HepG2 (cell line): ENCODE data around the gene PFDN2. TPM values are rescaled to one million over a fixed set of nuclear protein-coding genes. Genes with fewer than 3 reads are reported as not detected.
A peak's percentile ranks its signal among the peaks of the same experiment; 100 is the strongest.

Source experiments
- CREM ChIP-seq, 2 experiments: sonication (generic) in 1 of 2; formaldehyde crosslinking in 1 of 2; IDR thresholded peaks; 2 replicates each; pipeline versions ENCODE4 v1.4.0 to v1.6.1; 2016 to 2020; ENCODE audit warnings: antibody characterized with exemption in 1 of 2, mild to moderate bottlenecking in 1 of 2, missing genetic modification reagents in 1 of 2
- ETV5 ChIP-seq: IDR thresholded peaks from 2 replicates; pipeline ENCODE4 v1.6.1; 2018; ENCODE audit warnings: missing biosample characterization, missing genetic modification reagents, inconsistent platforms, borderline replicate concordance
- GZF1 ChIP-seq: sonication (generic); formaldehyde crosslinking; IDR thresholded peaks from 2 replicates; pipeline ENCODE4 v1.5.1; 2020; ENCODE audit warnings: mild to moderate bottlenecking, missing genetic modification reagents
- HNF4G ChIP-seq, 2 experiments: sonication (generic) in 1 of 2; formaldehyde crosslinking in 1 of 2; IDR thresholded peaks; 2 replicates each; pipeline versions ENCODE4 v1.4.0 to v1.6.1; 2011 to 2020; ENCODE audit warnings: borderline replicate concordance in 2 of 2, low read depth in 2 of 2, mild to moderate bottlenecking in 2 of 2, low read length in 1 of 2, missing genetic modification reagents in 1 of 2, moderate library complexity in 1 of 2
- MTA3 ChIP-seq: sonication (generic); formaldehyde crosslinking; IDR thresholded peaks from 2 replicates; pipeline ENCODE4 v1.4.0; 2020; ENCODE audit warnings: missing genetic modification reagents
- NFYB ChIP-seq: sonication (generic); formaldehyde crosslinking; IDR thresholded peaks from 2 replicates; pipeline ENCODE4 v1.4.0; 2020; ENCODE audit warnings: missing genetic modification reagents
- NR2F1 ChIP-seq, 2 experiments: fragments of 450-650 bp in 1 of 2; formaldehyde crosslinking in 1 of 2; IDR thresholded peaks; 2 replicates each; pipeline versions ENCODE4 v1.5.0 to v1.6.1; 2016 to 2020; ENCODE audit warnings: mild to moderate bottlenecking in 1 of 2, missing compliant biosample characterization in 1 of 2, missing genetic modification reagents in 1 of 2, moderate library complexity in 1 of 2
- PAF1 ChIP-seq: IDR thresholded peaks from 2 replicates; pipeline ENCODE4 v1.6.1; 2016; ENCODE audit warnings: missing genetic modification reagents, missing compliant biosample characterization
- PAWR ChIP-seq: sonication (generic); formaldehyde crosslinking; IDR thresholded peaks from 2 replicates; pipeline ENCODE4 v1.4.0; 2020; ENCODE audit warnings: missing genetic modification reagents, mild to moderate bottlenecking, borderline replicate concordance
- RCOR2 ChIP-seq: IDR thresholded peaks from 2 replicates; pipeline ENCODE4 v1.6.1; 2016; ENCODE audit warnings: missing biosample characterization, missing genetic modification reagents
- REPIN1 ChIP-seq: sonication (generic); formaldehyde crosslinking; IDR thresholded peaks from 2 replicates; pipeline ENCODE4 v1.8.0; 2022; ENCODE audit warnings: missing genetic modification reagents, low read depth, mild to moderate bottlenecking, borderline replicate concordance
- SMARCE1 ChIP-seq: fragments of 450-650 bp; IDR thresholded peaks from 2 replicates; pipeline ENCODE4 v1.6.1; 2017; ENCODE audit warnings: borderline replicate concordance
- SOX6 ChIP-seq, 2 experiments: fragments of 450-650 bp in 1 of 2; sonication (generic) in 1 of 2; formaldehyde crosslinking in 1 of 2; IDR thresholded peaks; 2 replicates each; pipeline versions ENCODE4 v1.4.0 to v1.6.1; 2017 to 2020; ENCODE audit warnings: antibody characterized with exemption in 1 of 2, mild to moderate bottlenecking in 1 of 2, missing genetic modification reagents in 1 of 2
- TOE1 ChIP-seq: sonication (generic); formaldehyde crosslinking; IDR thresholded peaks from 2 replicates; pipeline ENCODE4 v1.4.0; 2020; ENCODE audit warnings: mild to moderate bottlenecking, missing genetic modification reagents
- ZKSCAN1 ChIP-seq: fragments of 150-350 bp; IDR thresholded peaks from 2 replicates; pipeline ENCODE4 v1.6.1; 2014; ENCODE audit warnings: low read length
- ZNF292 ChIP-seq: sonication (generic); formaldehyde crosslinking; IDR thresholded peaks from 2 replicates; pipeline ENCODE4 v1.8.1; 2022; ENCODE audit warnings: mild to moderate bottlenecking, low read depth, missing genetic modification reagents, borderline replicate concordance
- ZNF564 ChIP-seq: sonication (generic); formaldehyde crosslinking; IDR thresholded peaks from 2 replicates; pipeline ENCODE4 v1.8.1; 2023; ENCODE audit warnings: mild to moderate bottlenecking, missing genetic modification reagents
- ZNF773 ChIP-seq: sonication (generic); formaldehyde crosslinking; IDR thresholded peaks from 2 replicates; pipeline ENCODE4 v1.4.0; 2020; ENCODE audit warnings: missing genetic modification reagents, borderline replicate concordance
- ZNF780A ChIP-seq: sonication (generic); formaldehyde crosslinking; IDR thresholded peaks from 2 replicates; pipeline ENCODE4 v1.8.0; 2022; ENCODE audit warnings: mild to moderate bottlenecking, missing genetic modification reagents, moderate library complexity
- polyA plus RNA-seq, 8 experiments: library from polyadenylated mRNA; depleted of rRNA in 3 of 8; stranded (reverse) in 7 of 8; unstranded in 1 of 8; fragments of >200 nt; fragmentation: Illumina TruSeq in 4 of 8; extraction: Trizol in 4 of 8; gene quantifications; 2 replicates each; pipeline versions ENCODE4 v1.2.1 to v1.2.3, GENCODE V29; 2011 to 2016; ENCODE audit warnings: low read depth in 4 of 8, missing spikeins in 1 of 8, mixed read lengths in 1 of 8; ENCODE audit not compliant: insufficient read depth in 1 of 8
- total RNA-seq, 5 experiments: library from RNA; depleted of rRNA; stranded (reverse); fragments of >200 nt; fragmentation: Illumina TruSeq; extraction: Trizol; gene quantifications; 2 replicates each; pipeline ENCODE4 v1.2.3, GENCODE V29; 2016; ENCODE audit warnings: low read depth in 1 of 5
- TF ChIP-seq, protein P1 (sequence below): IDR thresholded peaks from 2 replicates; pipeline ENCODE4 v1.6.1; 2018; ENCODE audit warnings: missing genetic modification reagents, mild to moderate bottlenecking, missing compliant biosample characterization
- TF ChIP-seq, protein P2 (sequence below): sonication (generic); formaldehyde crosslinking; IDR thresholded peaks from 2 replicates; pipeline ENCODE4 v1.8.0; 2022; ENCODE audit warnings: missing genetic modification reagents, mild to moderate bottlenecking, borderline replicate concordance
- TF ChIP-seq, protein P3 (sequence below): sonication (generic); formaldehyde crosslinking; IDR thresholded peaks from 2 replicates; pipeline ENCODE4 v1.5.1; 2020; ENCODE audit warnings: missing genetic modification reagents, mild to moderate bottlenecking, borderline replicate concordance
- TF ChIP-seq, protein P4 (sequence below): IDR thresholded peaks from 2 replicates; pipeline ENCODE4 v1.6.1; 2016; ENCODE audit warnings: low read depth, borderline replicate concordance
- TF ChIP-seq, protein P5 (sequence below): sonication (generic); formaldehyde crosslinking; IDR thresholded peaks from 2 replicates; pipeline ENCODE4 v1.4.0; 2020; ENCODE audit warnings: low read depth, mild to moderate bottlenecking, missing genetic modification reagents

PFDN2 gene
- total and polyA plus RNA-seq, 2 of the 13 experiments (the other 11 are each of a cell fraction or from before 2014, with no cell fraction given): 62.6 to 63.6 TPM

DNA sequence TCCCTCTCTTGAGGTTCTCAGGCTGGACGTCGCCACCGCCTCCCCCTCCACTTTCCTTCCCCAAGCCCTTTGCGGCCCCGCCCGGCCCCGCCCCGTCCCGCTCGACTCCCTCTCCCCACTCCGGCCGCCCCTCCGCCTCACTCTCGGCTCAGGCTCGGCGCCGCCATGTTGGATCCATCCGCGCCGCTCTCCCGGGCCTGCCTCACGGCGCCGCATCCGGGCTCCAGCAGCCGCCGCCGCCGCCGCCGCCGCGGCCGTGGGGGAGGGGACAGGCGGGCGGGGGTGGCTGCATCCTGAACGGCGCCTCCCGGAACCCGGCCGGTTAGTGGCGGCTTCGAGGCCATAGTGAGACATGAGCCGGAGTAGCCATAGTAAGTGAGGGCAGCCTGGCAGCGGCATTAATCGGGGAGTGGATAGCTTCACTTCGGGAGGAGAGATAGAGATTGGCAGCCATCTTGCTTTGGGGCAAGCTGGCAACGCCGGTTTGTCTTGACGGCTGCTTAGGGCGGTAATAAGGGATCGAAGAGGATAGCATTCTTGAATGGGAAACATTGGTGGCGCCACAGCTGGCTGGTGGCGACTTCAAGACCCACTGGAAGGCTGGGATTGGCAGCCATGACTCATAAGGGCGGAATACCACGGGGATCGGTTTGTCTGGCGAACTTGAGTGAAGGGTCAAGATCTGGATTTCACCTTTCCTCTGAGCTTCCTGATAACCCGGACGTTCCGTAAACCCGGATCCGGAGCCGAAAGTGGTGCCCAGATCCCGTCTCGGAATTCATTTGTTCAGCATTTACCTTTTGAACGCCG, 14.8 kb upstream of the PFDN2 start, which contains the start of gene DEDD (continued):
- TF ChIP-seq RCOR2 (no peak), CREM (IDR thresholded peaks at IDR 0.05) (peak; percentile 79), CREM (CRISPR knock-in tag; IDR thresholded peaks at IDR 0.05) (no peak), NR2F1 (CRISPR knock-in tag; IDR thresholded peaks at IDR 0.05) (peak in 1 of 2 experiments; percentile 52; a peak in 1 of 4 replicates), NFYB (CRISPR knock-in tag) (no peak), GZF1 (CRISPR knock-in tag) (no peak), ZNF773 (CRISPR knock-in tag) (no peak), ZNF780A (CRISPR knock-in tag) (no peak), HNF4G (IDR thresholded peaks at IDR 0.05; ENCODE audit: borderline replicate concordance, low read depth, low read length) (no peak), HNF4G (CRISPR knock-in tag; IDR thresholded peaks at IDR 0.05; ENCODE audit: borderline replicate concordance, low read depth) (no peak), TOE1 (no peak), SMARCE1 (no peak), PAWR (CRISPR knock-in tag) (no peak), ZNF292 (no peak), PAF1 (CRISPR knock-in tag) (no peak), ZKSCAN1 (no peak), SOX6 (IDR thresholded peaks at IDR 0.05) (no peak), SOX6 (CRISPR knock-in tag; IDR thresholded peaks at IDR 0.05) (peak; percentile 31), ETV5 (CRISPR knock-in tag) (no peak), REPIN1 (CRISPR knock-in tag) (peak; percentile 70), MTA3 (CRISPR knock-in tag) (no peak), ZNF564 (CRISPR knock-in tag) (no peak; the same call in 1 of the 2 replicates)
- TF ChIP-seq, protein P1, sequence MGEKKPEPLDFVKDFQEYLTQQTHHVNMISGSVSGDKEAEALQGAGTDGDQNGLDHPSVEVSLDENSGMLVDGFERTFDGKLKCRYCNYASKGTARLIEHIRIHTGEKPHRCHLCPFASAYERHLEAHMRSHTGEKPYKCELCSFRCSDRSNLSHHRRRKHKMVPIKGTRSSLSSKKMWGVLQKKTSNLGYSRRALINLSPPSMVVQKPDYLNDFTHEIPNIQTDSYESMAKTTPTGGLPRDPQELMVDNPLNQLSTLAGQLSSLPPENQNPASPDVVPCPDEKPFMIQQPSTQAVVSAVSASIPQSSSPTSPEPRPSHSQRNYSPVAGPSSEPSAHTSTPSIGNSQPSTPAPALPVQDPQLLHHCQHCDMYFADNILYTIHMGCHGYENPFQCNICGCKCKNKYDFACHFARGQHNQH (CRISPR knock-in tag): no peak
- TF ChIP-seq, protein P2, sequence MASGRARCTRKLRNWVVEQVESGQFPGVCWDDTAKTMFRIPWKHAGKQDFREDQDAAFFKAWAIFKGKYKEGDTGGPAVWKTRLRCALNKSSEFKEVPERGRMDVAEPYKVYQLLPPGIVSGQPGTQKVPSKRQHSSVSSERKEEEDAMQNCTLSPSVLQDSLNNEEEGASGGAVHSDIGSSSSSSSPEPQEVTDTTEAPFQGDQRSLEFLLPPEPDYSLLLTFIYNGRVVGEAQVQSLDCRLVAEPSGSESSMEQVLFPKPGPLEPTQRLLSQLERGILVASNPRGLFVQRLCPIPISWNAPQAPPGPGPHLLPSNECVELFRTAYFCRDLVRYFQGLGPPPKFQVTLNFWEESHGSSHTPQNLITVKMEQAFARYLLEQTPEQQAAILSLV (CRISPR knock-in tag): no peak
- TF ChIP-seq, protein P3, sequence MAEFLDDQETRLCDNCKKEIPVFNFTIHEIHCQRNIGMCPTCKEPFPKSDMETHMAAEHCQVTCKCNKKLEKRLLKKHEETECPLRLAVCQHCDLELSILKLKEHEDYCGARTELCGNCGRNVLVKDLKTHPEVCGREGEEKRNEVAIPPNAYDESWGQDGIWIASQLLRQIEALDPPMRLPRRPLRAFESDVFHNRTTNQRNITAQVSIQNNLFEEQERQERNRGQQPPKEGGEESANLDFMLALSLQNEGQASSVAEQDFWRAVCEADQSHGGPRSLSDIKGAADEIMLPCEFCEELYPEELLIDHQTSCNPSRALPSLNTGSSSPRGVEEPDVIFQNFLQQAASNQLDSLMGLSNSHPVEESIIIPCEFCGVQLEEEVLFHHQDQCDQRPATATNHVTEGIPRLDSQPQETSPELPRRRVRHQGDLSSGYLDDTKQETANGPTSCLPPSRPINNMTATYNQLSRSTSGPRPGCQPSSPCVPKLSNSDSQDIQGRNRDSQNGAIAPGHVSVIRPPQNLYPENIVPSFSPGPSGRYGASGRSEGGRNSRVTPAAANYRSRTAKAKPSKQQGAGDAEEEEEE: no peak
- TF ChIP-seq, protein P4, sequence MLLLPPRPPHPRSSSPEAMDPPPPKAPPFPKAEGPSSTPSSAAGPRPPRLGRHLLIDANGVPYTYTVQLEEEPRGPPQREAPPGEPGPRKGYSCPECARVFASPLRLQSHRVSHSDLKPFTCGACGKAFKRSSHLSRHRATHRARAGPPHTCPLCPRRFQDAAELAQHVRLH: no peak
- TF ChIP-seq, protein P5, sequence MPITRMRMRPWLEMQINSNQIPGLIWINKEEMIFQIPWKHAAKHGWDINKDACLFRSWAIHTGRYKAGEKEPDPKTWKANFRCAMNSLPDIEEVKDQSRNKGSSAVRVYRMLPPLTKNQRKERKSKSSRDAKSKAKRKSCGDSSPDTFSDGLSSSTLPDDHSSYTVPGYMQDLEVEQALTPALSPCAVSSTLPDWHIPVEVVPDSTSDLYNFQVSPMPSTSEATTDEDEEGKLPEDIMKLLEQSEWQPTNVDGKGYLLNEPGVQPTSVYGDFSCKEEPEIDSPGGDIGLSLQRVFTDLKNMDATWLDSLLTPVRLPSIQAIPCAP (CRISPR knock-in tag): no peak
